ENCODE results near the gene STK32B.
A peak's percentile ranks its signal among the peaks of the same experiment; 100 is the strongest.
"Not testable (repeated sequence)": the region's sequence is repeated elsewhere in the genome, so short reads cannot be mapped to it uniquely, and the experiment has no call there.

STK32B gene

DNA sequence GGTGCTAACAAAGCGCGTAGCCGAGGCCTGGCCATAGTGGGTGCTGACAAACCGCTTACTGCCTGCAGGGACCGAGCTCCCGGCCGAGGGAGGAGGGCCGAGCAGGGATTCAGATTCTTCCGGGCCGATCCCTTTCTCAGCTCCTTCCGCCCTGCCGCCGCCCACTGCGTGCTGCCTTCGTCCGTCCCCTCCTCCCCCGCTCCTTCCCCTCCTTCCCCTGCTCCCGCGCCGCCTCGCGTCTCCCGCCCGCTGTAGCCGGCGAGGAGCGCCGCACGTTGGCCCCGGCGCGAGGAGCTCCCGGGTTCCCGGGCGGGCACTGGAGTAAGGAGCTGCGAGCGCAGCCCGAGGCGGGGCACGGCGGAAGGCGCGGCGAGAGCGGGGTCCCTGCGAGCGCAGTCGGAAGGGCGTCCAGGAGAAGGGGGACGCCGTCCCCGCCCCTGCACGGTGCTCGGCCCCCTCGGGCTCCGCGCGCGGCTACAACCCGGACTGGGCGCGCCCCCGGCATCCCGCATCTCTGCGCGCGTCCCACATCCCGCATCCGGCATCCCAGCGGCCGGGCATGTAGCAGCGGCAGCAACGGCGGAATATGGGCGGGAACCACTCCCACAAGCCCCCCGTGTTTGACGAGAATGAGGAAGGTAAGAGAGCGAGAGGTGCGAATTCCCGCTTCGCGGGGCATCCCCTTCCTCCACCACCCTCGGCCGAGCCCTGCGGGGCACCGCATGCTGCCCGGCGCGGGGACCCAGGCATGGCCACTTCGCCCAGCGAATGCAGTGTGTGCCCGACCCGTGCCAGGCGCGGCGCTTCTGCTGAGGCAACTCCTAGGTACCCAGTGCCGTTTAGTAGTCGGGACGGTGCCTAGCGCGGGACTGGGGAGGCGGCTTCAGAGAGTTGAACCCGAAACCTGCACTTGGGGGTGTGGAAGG is at the start of gene STK32B:
Gene STK32B, plus strand, starts transcription at position 203 of the 926 bp plus-strand sequence.
- Histone ChIP-seq H3K4me3 (ENCODE audit: low read depth in 1 of 2, low read length in 2 of 2) (peak within 1 kb of the TSS; percentile 60 to 61), H3K9me3 (ENCODE audit: control insufficient read depth in 1 of 2, low read length in 2 of 2) (no peaks in the 10 kb centered on the region), H3K36me3 (ENCODE audit: control insufficient read depth in 1 of 2, insufficient read depth in 2 of 2, low read length in 2 of 2) (no peaks in the 10 kb centered on the region), H3K9ac (ENCODE audit: low read depth in 1 of 2, low read length in 2 of 2) (peak within 1 kb of the TSS; percentile 12 to 25), H3K27ac (ENCODE audit: low read depth, low read length) (no peak within 1 kb of the TSS), H3K27me3 (ENCODE audit: control insufficient read depth in 1 of 2, insufficient read depth in 2 of 2, low read length in 2 of 2) (peaks cover 17 to 30% of the 10 kb centered on the region in 2 donors), H3K4me1 (ENCODE audit: control insufficient read depth in 1 of 2, insufficient read depth in 2 of 2, low read length in 2 of 2) (peaks cover 0 to 13% of the 10 kb centered on the region in 2 donors)

DNA sequence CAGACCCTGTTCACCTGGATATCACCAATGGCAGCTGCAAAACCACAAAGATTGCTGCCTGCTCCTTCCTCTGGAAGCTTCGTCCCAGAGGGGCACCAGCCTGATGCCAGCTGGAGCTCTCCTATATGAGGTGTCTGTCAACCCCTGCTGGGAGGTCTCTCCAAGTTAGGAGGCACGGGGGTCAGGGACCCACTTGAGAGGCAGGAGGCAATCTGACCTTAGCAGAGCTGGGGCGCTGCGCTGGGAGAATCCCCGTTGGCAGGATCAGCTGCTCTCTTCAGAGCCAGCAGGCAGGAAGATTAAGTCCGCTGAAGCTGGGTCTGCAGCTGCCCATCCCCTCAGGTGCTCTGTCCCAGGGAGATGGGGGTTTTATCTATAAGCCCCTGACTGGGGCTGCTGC is 49.6 kb upstream of the STK32B start:
- not testable (repeated sequence) for H3K27ac ChIP-seq (ENCODE audit: low read depth, low read length); H3K27me3 ChIP-seq (ENCODE audit: control insufficient read depth in 1 of 2, insufficient read depth in 2 of 2, low read length in 2 of 2); H3K9me3 ChIP-seq (ENCODE audit: control insufficient read depth in 1 of 2, low read length in 2 of 2); H3K9ac ChIP-seq (ENCODE audit: low read depth in 1 of 2, low read length in 2 of 2); H3K4me3 ChIP-seq (ENCODE audit: low read depth in 1 of 2, low read length in 2 of 2); H3K36me3 ChIP-seq (ENCODE audit: control insufficient read depth in 1 of 2, insufficient read depth in 2 of 2, low read length in 2 of 2); H3K4me1 ChIP-seq (ENCODE audit: control insufficient read depth in 1 of 2, insufficient read depth in 2 of 2, low read length in 2 of 2)

DNA sequence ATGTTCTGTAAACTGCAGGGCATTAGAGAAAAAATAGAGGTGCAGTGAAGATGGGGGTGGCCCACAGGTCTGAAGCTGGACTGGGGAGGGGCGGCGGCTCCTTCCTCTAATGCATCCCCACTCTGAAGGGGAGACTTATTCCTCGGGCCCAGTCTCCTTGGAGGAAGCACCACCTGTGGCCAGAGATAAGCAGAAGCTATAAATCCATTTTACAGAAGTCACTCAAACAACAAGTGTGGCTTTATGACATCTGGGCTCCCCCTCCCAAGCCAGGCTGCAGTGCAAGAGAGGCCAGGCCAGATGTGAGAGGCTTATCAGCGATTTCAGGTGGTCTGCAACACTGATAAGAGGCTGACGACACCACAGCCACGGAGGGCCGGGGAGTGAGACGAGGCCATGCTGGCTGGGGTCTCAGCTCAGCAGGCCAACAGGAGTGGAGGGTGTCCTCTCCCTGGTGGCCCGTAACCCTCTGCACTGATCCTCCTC is 47.9 kb upstream of the STK32B start:
- no peak overlapping the region for H3K27ac ChIP-seq (ENCODE audit: low read depth, low read length)
- no peak overlapping the region for H3K9ac ChIP-seq (ENCODE audit: low read depth in 1 of 2, low read length in 2 of 2)
- no peaks in the 10 kb centered on the region for H3K27me3 ChIP-seq (ENCODE audit: control insufficient read depth in 1 of 2, insufficient read depth in 2 of 2, low read length in 2 of 2)
- no peak overlapping the region for H3K4me3 ChIP-seq (ENCODE audit: low read depth in 1 of 2, low read length in 2 of 2)
- H3K36me3 ChIP-seq (ENCODE audit: control insufficient read depth in 1 of 2, insufficient read depth in 2 of 2, low read length in 2 of 2): no peaks in the 10 kb centered on the region
- no peaks in the 10 kb centered on the region for H3K9me3 ChIP-seq (ENCODE audit: control insufficient read depth in 1 of 2, low read length in 2 of 2)
- H3K4me1 ChIP-seq (ENCODE audit: control insufficient read depth in 1 of 2, insufficient read depth in 2 of 2, low read length in 2 of 2): no peaks in the 10 kb centered on the region

DNA sequence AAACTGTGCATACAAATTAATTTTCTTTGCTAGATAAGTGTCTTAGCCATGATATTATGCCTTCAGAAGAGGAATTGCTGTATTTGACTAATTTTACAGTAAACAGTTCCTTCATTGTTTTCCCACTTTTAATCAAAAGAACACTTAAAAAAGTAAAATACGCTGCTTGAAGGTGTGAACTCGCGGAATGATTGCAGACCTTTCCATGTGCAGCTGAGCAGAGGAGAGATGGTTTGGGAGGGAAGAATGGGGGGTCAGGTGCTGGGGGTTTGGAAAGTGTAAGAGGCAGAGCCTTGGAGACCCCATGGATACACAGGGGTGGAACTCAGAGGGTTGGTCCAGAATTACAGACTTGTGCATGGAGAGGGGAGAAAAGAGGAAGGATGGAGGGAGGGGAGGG is 47.4 kb upstream of the STK32B start:
- no peak overlapping the region for H3K9ac ChIP-seq (ENCODE audit: low read depth in 1 of 2, low read length in 2 of 2)
- no peaks in the 10 kb centered on the region for H3K9me3 ChIP-seq (ENCODE audit: control insufficient read depth in 1 of 2, low read length in 2 of 2)
- no peak overlapping the region for H3K27ac ChIP-seq (ENCODE audit: low read depth, low read length)
- no peaks in the 10 kb centered on the region for H3K27me3 ChIP-seq (ENCODE audit: control insufficient read depth in 1 of 2, insufficient read depth in 2 of 2, low read length in 2 of 2)
- H3K36me3 ChIP-seq (ENCODE audit: control insufficient read depth in 1 of 2, insufficient read depth in 2 of 2, low read length in 2 of 2): no peaks in the 10 kb centered on the region
- no peak overlapping the region for H3K4me3 ChIP-seq (ENCODE audit: low read depth in 1 of 2, low read length in 2 of 2)
- H3K4me1 ChIP-seq (ENCODE audit: control insufficient read depth in 1 of 2, insufficient read depth in 2 of 2, low read length in 2 of 2): no peaks in the 10 kb centered on the region

DNA sequence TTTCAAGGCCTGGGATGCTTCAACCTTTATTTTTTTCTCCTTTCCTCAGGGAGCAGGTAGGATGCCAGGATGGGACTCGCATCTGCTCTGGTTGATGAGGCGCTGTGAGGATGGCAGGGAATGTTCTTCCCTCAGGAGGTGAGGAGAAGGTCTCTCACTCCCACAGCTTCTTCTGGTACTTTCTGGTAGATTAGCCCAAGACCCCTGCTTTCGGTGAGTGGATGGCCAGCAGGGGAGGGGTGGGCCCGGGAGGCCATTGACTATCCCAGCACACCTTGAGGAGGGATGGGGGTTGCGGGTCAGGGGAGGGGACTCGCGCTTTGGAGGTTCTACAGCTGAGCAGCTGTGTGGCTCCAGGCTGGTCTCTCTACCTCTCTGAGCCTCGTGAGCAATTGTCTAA is 46.8 kb upstream of the STK32B start:
- Histone ChIP-seq H3K9ac (ENCODE audit: low read depth in 1 of 2, low read length in 2 of 2) (no peak overlapping the region), H3K9me3 (ENCODE audit: control insufficient read depth in 1 of 2, low read length in 2 of 2) (no peaks in the 10 kb centered on the region), H3K4me3 (ENCODE audit: low read depth in 1 of 2, low read length in 2 of 2) (no peak overlapping the region), H3K36me3 (ENCODE audit: control insufficient read depth in 1 of 2, insufficient read depth in 2 of 2, low read length in 2 of 2) (no peaks in the 10 kb centered on the region), H3K27ac (ENCODE audit: low read depth, low read length) (no peak overlapping the region), H3K4me1 (ENCODE audit: control insufficient read depth in 1 of 2, insufficient read depth in 2 of 2, low read length in 2 of 2) (no peaks in the 10 kb centered on the region), H3K27me3 (ENCODE audit: control insufficient read depth in 1 of 2, insufficient read depth in 2 of 2, low read length in 2 of 2) (no peaks in the 10 kb centered on the region)

DNA sequence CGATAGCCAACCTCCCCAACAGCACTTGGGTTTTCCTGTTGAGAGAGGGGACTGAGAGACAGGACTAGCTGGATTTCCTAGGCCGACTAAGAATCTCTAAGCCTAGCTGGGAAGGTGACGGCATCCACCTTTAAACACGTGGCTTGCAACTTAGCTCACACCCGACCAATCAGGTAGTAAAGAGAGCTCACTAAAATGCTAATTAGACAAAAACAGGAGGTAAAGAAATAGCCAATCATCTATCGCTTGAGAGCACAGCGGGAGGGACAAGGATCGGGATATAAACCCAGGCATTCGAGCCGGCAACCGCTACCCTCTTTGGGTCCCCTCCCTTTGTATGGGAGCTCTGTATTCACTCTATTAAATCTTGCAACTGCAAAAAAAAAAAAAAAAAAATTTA is 44.3 kb upstream of the STK32B start:
- not testable (repeated sequence) for H3K27me3 ChIP-seq (ENCODE audit: control insufficient read depth in 1 of 2, insufficient read depth in 2 of 2, low read length in 2 of 2); H3K4me3 ChIP-seq (ENCODE audit: low read depth in 1 of 2, low read length in 2 of 2); H3K9ac ChIP-seq (ENCODE audit: low read depth in 1 of 2, low read length in 2 of 2); H3K4me1 ChIP-seq (ENCODE audit: control insufficient read depth in 1 of 2, insufficient read depth in 2 of 2, low read length in 2 of 2); H3K36me3 ChIP-seq (ENCODE audit: control insufficient read depth in 1 of 2, insufficient read depth in 2 of 2, low read length in 2 of 2); H3K9me3 ChIP-seq (ENCODE audit: control insufficient read depth in 1 of 2, low read length in 2 of 2); H3K27ac ChIP-seq (ENCODE audit: low read depth, low read length)

DNA sequence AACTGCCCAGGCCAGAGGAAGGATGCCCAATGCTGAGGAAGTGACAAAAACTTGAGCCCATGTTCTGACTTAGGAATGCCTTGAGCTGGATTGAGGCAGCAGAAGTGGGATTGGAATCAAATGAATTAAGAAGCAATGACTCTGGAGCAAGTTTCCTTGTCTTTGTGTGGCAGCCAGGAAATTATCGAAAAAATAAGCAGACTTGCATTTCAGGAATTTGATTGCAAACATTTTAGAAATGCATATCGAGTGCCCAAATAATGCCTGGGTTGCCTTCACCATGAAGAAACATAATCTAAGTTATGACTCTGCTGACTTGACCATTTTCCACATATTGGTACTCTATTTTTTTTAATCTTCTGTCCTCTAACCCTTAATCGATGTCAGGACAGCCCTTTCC is 41.5 kb upstream of the STK32B start:
- H3K27me3 ChIP-seq (ENCODE audit: control insufficient read depth in 1 of 2, insufficient read depth in 2 of 2, low read length in 2 of 2): no peaks in the 10 kb centered on the region

DNA sequence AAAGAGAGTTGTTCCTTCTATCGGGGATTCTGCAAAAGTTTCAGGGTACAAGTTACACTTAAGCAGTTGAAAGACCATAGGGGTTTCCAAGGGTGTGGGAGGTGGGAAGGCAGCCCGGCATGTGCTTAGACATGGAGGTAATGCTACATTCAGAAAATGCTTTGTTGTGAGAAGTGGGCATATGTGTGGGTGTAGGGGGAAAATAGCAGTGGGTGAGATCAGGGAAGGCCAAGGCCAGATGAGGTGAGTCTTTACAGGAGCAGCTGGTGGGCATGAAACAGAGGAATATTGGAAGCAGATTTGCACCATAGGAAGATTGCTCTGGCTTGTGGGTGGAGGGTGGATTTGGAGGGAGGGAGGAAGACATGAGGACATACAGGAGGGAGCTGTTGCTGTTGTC is 40.3 kb upstream of the STK32B start:
- Histone ChIP-seq H3K4me1 (ENCODE audit: control insufficient read depth in 1 of 2, insufficient read depth in 2 of 2, low read length in 2 of 2) (no peaks in the 10 kb centered on the region), H3K27ac (ENCODE audit: low read depth, low read length) (no peak overlapping the region), H3K9ac (ENCODE audit: low read depth in 1 of 2, low read length in 2 of 2) (no peak overlapping the region), H3K36me3 (ENCODE audit: control insufficient read depth in 1 of 2, insufficient read depth in 2 of 2, low read length in 2 of 2) (no peaks in the 10 kb centered on the region), H3K4me3 (ENCODE audit: low read depth in 1 of 2, low read length in 2 of 2) (no peak overlapping the region), H3K27me3 (ENCODE audit: control insufficient read depth in 1 of 2, insufficient read depth in 2 of 2, low read length in 2 of 2) (peaks cover 0 to 4% of the 10 kb centered on the region in 2 donors), H3K9me3 (ENCODE audit: control insufficient read depth in 1 of 2, low read length in 2 of 2) (no peaks in the 10 kb centered on the region)

More for the DNA sequence above, 41.5 kb upstream of the STK32B start:
- H3K9me3 ChIP-seq (ENCODE audit: control insufficient read depth in 1 of 2, low read length in 2 of 2): no peaks in the 10 kb centered on the region
- H3K27ac ChIP-seq (ENCODE audit: low read depth, low read length): no peak overlapping the region
- H3K4me1 ChIP-seq (ENCODE audit: control insufficient read depth in 1 of 2, insufficient read depth in 2 of 2, low read length in 2 of 2): no peaks in the 10 kb centered on the region
- no peaks in the 10 kb centered on the region for H3K36me3 ChIP-seq (ENCODE audit: control insufficient read depth in 1 of 2, insufficient read depth in 2 of 2, low read length in 2 of 2)
- no peak overlapping the region for H3K9ac ChIP-seq (ENCODE audit: low read depth in 1 of 2, low read length in 2 of 2)
- no peak overlapping the region for H3K4me3 ChIP-seq (ENCODE audit: low read depth in 1 of 2, low read length in 2 of 2)

DNA sequence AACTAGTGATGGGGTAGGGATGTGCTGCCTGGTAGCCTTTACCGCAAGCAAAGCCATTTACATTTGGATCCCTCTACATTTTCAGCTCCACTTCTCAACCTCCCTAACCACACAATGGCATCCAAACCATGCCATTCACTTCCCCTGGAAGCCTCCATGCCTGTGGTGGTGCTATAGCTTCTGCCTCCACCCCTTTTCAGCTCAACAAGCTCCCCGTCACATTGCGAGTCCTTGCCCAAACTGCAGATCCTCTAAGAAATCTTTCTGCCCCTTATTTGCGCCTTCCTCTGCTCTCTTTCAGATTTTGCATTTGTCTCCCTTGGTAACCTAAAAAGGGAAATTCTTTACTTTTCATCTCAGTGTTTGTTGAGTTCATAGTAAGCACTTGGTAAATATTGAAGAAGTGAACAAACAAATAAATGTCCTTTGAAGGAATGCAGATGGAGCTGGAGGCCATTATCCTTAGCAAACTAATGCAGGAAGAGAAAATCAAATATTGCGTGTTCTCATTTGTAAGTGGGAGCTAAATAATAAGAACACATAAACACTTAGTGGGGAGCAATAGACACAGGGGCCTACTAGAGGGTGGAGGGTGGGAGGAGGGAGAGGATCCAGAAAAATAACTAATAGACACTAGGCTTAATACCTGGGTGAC is 38.9 kb upstream of the STK32B start:
- Histone ChIP-seq H3K4me1 (ENCODE audit: control insufficient read depth in 1 of 2, insufficient read depth in 2 of 2, low read length in 2 of 2) (no peaks in the 10 kb centered on the region), H3K27me3 (ENCODE audit: control insufficient read depth in 1 of 2, insufficient read depth in 2 of 2, low read length in 2 of 2) (peaks cover 0 to 16% of the 10 kb centered on the region in 2 donors), H3K9ac (ENCODE audit: low read depth in 1 of 2, low read length in 2 of 2) (no peak overlapping the region), H3K4me3 (ENCODE audit: low read depth in 1 of 2, low read length in 2 of 2) (no peak overlapping the region), H3K27ac (ENCODE audit: low read depth, low read length) (no peak overlapping the region), H3K9me3 (ENCODE audit: control insufficient read depth in 1 of 2, low read length in 2 of 2) (no peaks in the 10 kb centered on the region), H3K36me3 (ENCODE audit: control insufficient read depth in 1 of 2, insufficient read depth in 2 of 2, low read length in 2 of 2) (no peaks in the 10 kb centered on the region)

DNA sequence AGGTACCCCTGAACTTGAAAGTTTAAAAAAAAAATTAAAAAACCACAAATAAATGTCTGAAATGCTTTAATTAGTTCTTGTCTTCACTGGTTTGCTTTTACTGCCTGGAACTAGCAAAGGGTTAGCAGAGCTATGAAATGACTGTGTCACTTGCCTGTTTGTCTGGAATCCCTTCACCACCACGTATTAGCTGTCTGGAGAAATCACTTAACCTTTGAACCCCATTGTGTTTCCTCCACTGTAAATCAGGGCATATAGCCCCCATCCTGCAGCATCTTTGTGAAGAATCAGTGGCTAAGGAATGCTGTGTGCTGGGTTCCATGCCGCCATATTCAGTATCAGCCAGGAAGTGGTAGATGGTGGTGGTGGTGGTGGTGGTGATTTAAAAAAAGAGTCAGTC is 38.3 kb upstream of the STK32B start:
- Histone ChIP-seq H3K9me3 (ENCODE audit: control insufficient read depth in 1 of 2, low read length in 2 of 2) (no peaks in the 10 kb centered on the region), H3K4me1 (ENCODE audit: control insufficient read depth in 1 of 2, insufficient read depth in 2 of 2, low read length in 2 of 2) (no peaks in the 10 kb centered on the region), H3K36me3 (ENCODE audit: control insufficient read depth in 1 of 2, insufficient read depth in 2 of 2, low read length in 2 of 2) (no peaks in the 10 kb centered on the region), H3K27me3 (ENCODE audit: control insufficient read depth in 1 of 2, insufficient read depth in 2 of 2, low read length in 2 of 2) (peaks cover 0 to 16% of the 10 kb centered on the region in 2 donors), H3K27ac (ENCODE audit: low read depth, low read length) (no peak overlapping the region), H3K4me3 (ENCODE audit: low read depth in 1 of 2, low read length in 2 of 2) (no peak overlapping the region), H3K9ac (ENCODE audit: low read depth in 1 of 2, low read length in 2 of 2) (no peak overlapping the region)

Data from duodenal mucosa (tissue), 2 donors.